ENCODE measurements around the gene ELP4.

DNA sequence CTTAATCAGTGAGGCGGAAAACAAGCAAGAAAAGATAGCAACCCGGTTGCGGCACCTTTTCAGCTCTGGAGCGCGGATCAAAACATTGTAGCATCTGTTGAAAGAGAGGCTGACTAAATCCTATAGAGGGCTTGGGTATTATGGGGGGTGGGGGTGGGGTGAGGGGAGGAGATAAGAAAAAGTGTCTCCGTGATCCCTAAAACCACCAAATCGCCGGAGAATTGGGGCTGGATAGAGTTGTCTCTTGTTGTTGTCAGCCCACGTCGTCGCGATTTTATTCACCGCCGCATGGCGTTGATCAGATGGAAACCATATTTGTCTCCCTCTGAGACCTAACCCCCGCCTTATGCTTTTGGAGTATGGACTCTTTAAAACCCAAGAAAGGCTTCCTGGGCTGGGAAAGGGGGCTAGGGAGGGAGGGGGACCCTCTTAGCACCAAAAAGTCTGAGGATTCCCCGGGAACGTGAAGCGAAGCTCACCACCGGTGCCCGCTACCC lies 288.5 kb downstream of the ELP4 start:
- TF ChIP-seq POLR2AphosphoS5 (IDR thresholded peaks at IDR 0.05; ENCODE audit: borderline replicate concordance, low read depth, low read length) = no peak
- no peak for TF ChIP-seq EZH2 (IDR thresholded peaks at IDR 0.05)
